HepG2 (cell line): ENCODE measurements around the gene USP35.

Source experiments
- BRD4 ChIP-seq: sonication (generic); formaldehyde crosslinking; IDR thresholded peaks from 2 replicates; pipeline ENCODE4 v1.4.0; 2020; ENCODE audit warnings: missing genetic modification reagents
- CREM ChIP-seq, 2 experiments: sonication (generic) in 1 of 2; formaldehyde crosslinking in 1 of 2; IDR thresholded peaks; 2 replicates each; pipeline versions ENCODE4 v1.4.0 to v1.6.1; 2016 to 2020; ENCODE audit warnings: antibody characterized with exemption in 1 of 2, mild to moderate bottlenecking in 1 of 2, missing genetic modification reagents in 1 of 2
- ZNF784 ChIP-seq: sonication (generic); formaldehyde crosslinking; IDR thresholded peaks from 2 replicates; pipeline ENCODE4 v1.5.1; 2020; ENCODE audit warnings: missing genetic modification reagents, mild to moderate bottlenecking, borderline replicate concordance

DNA sequence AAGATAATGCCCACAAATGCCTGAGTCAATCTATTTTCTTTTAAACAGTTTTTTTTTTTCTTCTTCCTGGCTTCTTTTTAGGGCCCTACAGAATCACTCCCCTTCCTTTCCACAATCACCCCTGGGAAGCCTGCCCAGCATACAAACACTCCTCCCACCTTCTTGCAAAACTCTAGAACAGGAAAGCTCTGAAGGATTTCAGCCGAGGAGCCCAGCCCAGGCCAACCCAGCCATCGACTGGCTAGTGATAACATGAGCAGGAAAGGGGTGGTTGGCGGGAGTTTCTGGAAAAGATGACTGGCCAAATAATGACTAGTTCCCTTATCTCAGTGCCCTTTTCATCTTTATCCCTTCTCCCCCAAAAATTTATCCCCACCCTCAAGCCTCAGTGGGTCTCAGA is 68.2 kb downstream of the USP35 start:
- TF ChIP-seq BRD4 (no peak), CREM (IDR thresholded peaks at IDR 0.05) (no peak), CREM (CRISPR knock-in tag; IDR thresholded peaks at IDR 0.05) (no peak), ZNF784 (CRISPR knock-in tag) (no peak)
